GM12878 (cell line): ENCODE data around the gene NUDT3.
"Not testable (repeated sequence)": the region's sequence is repeated elsewhere in the genome, so short reads cannot be mapped to it uniquely, and the experiment has no call there.

Experiments
- BRCA1 ChIP-seq: IDR thresholded peaks from 2 replicates; pipeline ENCODE4 v1.6.1; 2011; ENCODE audit warnings: low read depth, low read length, improper control_type of control experiment
- CEBPB ChIP-seq, 2 experiments: fragments of 150-350 bp in 1 of 2; IDR thresholded peaks; 2 replicates each; pipeline ENCODE4 v1.6.1; 2012 to 2014; ENCODE audit warnings: low read depth in 2 of 2, low read length in 2 of 2, borderline replicate concordance in 1 of 2, inconsistent platforms in 1 of 2
- ETV6 ChIP-seq, 2 experiments: fragments of 450-650 bp in 1 of 2; IDR thresholded peaks in 1 of 2; conservative IDR thresholded peaks in 1 of 2; 2 replicates each; pipeline ENCODE4 v1.6.1; 2014; ENCODE audit warnings: antibody characterized with exemption in 1 of 2, borderline replicate concordance in 1 of 2, low read depth in 1 of 2, mild to moderate bottlenecking in 1 of 2, moderate library complexity in 1 of 2
- FOS ChIP-seq: IDR thresholded peaks from 3 replicates; pipeline ENCODE4 v1.6.1; 2011; ENCODE audit warnings: borderline replicate concordance; ENCODE audit not compliant: insufficient read length; ENCODE audit errors: extremely low read depth
- FOXK2 ChIP-seq: fragments of 450-650 bp; IDR thresholded peaks from 2 replicates; pipeline ENCODE4 v1.6.1; 2017; ENCODE audit warnings: mild to moderate bottlenecking, moderate library complexity
- NR2C2 ChIP-seq: IDR thresholded peaks from 2 replicates; pipeline ENCODE4 v1.6.1; 2011; ENCODE audit warnings: borderline replicate concordance, low read depth; ENCODE audit not compliant: control insufficient read depth, insufficient read length
- NRF1 ChIP-seq: conservative IDR thresholded peaks from 2 replicates; pipeline ENCODE4 v1.6.1; 2011; ENCODE audit warnings: mild to moderate bottlenecking, low read depth, low read length, improper control_type of control experiment
- SRF ChIP-seq, 2 experiments: IDR thresholded peaks; 2 replicates each; pipeline ENCODE4 v1.6.1; 2011; ENCODE audit warnings: low read depth in 2 of 2, low read length in 2 of 2, mild to moderate bottlenecking in 1 of 2, moderate library complexity in 1 of 2
- YY1 ChIP-seq: IDR thresholded peaks from 2 replicates; pipeline ENCODE4 v1.6.1; 2011; ENCODE audit warnings: low read depth, mild to moderate bottlenecking, low read length
- TF ChIP-seq, protein P1 (sequence below), 3 experiments: IDR thresholded peaks in 2 of 3; conservative IDR thresholded peaks in 1 of 3; 2 replicates each; pipeline ENCODE4 v1.5.1; 2011; ENCODE audit warnings: low read depth in 3 of 3, low read length in 3 of 3, mild to moderate bottlenecking in 3 of 3, control low read depth in 2 of 3, moderate library complexity in 2 of 3, inconsistent platforms in 1 of 3, mixed read lengths in 1 of 3; ENCODE audit not compliant: control insufficient read depth in 2 of 3, insufficient read depth in 1 of 3; ENCODE audit errors: extremely low read depth in 1 of 3
- TF ChIP-seq, protein P2 (sequence below): IDR thresholded peaks from 2 replicates; pipeline ENCODE4 v1.6.1; 2012; ENCODE audit warnings: low read depth, low read length, improper control_type of control experiment

DNA sequence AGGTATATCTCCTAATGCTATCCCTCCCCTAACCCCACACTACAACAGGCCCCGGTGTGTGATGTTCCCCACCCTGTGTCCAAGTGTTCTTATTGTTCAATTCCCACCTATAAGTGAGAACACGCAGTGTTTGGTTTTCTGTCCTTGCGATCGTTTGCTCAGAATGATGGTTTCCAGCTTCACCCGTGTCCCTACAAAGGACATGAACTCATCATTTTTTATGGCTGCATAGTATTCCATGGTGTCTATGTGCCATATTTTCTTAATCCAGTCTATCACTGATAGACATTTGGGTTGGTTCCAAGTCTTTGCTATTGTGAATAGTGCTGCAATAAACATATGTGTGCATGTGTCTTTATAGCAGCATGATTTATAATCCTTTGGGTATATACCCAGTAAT, 20.6 kb downstream of the NUDT3 start:
- not testable (repeated sequence) for TF ChIP-seq BRCA1; CEBPB (IDR thresholded peaks at IDR 0.05; ENCODE audit: borderline replicate concordance in 1 of 2, low read depth in 2 of 2, low read length in 2 of 2); NRF1; FOS; ETV6 (conservative IDR thresholded peaks at IDR 0.05 in 1 of 2, IDR thresholded peaks at IDR 0.05 in 1 of 2; ENCODE audit: borderline replicate concordance in 1 of 2, low read depth in 1 of 2); YY1; NR2C2; SRF (IDR thresholded peaks at IDR 0.05; ENCODE audit: low read depth in 2 of 2, low read length in 2 of 2); FOXK2
- TF ChIP-seq, protein P1, sequence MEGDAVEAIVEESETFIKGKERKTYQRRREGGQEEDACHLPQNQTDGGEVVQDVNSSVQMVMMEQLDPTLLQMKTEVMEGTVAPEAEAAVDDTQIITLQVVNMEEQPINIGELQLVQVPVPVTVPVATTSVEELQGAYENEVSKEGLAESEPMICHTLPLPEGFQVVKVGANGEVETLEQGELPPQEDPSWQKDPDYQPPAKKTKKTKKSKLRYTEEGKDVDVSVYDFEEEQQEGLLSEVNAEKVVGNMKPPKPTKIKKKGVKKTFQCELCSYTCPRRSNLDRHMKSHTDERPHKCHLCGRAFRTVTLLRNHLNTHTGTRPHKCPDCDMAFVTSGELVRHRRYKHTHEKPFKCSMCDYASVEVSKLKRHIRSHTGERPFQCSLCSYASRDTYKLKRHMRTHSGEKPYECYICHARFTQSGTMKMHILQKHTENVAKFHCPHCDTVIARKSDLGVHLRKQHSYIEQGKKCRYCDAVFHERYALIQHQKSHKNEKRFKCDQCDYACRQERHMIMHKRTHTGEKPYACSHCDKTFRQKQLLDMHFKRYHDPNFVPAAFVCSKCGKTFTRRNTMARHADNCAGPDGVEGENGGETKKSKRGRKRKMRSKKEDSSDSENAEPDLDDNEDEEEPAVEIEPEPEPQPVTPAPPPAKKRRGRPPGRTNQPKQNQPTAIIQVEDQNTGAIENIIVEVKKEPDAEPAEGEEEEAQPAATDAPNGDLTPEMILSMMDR (IDR thresholded peaks at IDR 0.05 in 2 of 3, conservative IDR thresholded peaks at IDR 0.05 in 1 of 3; ENCODE audit: control insufficient read depth in 2 of 3, extremely low read depth in 1 of 3, insufficient read depth in 1 of 3, low read depth in 3 of 3, low read length in 3 of 3) = not testable (repeated sequence)
- TF ChIP-seq, protein P2, sequence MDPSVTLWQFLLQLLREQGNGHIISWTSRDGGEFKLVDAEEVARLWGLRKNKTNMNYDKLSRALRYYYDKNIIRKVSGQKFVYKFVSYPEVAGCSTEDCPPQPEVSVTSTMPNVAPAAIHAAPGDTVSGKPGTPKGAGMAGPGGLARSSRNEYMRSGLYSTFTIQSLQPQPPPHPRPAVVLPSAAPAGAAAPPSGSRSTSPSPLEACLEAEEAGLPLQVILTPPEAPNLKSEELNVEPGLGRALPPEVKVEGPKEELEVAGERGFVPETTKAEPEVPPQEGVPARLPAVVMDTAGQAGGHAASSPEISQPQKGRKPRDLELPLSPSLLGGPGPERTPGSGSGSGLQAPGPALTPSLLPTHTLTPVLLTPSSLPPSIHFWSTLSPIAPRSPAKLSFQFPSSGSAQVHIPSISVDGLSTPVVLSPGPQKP = not testable (repeated sequence)
